Muscle of arm (tissue), 12 donors: Measurements from ENCODE around the gene AGPAT3. TPM values are rescaled to one million over a fixed set of nuclear protein-coding genes. Genes with fewer than 3 reads are reported as not detected.
"Not testable (repeated sequence)": the region's sequence is repeated elsewhere in the genome, so short reads cannot be mapped to it uniquely, and the experiment has no call there.

Source experiments
- DNase-seq: peaks from one replicate; pipeline ENCODE4 v3.0.0-alpha.2; 2013
- polyA plus RNA-seq, 12 donors: library from polyadenylated mRNA; unstranded; fragments of 120-200 nt; gene quantifications; one replicate each; pipeline ENCODE4 v1.2.1, GENCODE V29; 2013; ENCODE audit not compliant: insufficient read length in 12 of 12

Gene AGPAT3
- polyA plus RNA-seq, 12 donors, result 24.1 to 37.3 (median 29.2) TPM; not detected in 1

DNA sequence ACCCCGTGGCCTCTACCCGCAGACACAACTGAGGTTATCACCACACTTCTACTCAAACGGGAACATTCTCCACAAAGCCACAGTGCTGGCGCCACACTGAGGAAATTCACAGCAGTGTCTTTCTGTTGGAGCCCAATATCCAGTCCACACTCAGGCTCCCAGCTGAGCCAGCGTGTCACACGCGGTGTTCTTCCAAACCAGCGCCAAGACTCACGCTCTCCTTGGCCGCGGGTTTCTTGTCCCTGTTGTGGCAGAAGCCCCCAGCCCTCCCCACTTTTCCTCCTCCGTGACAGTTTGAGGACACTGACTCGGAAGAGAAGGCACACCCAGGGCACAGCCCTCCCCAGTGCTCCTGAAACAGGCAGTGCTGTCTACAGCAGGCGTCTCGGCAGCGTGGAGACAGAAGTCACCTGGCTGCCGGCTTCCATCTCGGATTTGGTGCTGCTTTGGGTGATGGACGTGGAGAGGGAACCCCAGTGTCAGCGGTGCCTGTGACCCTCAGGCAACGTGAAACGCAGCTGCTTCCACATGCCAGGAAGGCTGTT, 35.4 kb upstream of the AGPAT3 start:
- no peak for DNase-seq

DNA sequence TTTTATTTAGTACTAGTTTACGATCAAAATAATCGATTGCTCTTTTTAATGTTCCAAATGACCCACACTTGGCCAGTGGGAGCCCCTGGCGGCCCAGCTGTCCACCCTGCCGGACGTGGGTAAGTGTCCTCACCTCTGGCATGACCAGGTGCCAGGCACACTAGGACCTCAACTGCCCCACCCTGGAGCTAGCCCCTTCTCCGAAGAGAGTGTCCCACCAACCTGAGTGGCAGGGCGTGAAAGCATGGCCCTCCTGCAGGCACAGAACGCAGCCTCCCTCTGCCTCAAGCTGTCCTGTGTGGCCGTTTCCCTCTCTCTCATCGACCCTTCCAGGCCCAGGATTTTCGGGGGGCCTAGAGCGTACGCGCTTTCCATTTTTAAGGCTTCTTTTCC, 32.9 kb upstream of the AGPAT3 start:
- no peak for DNase-seq

DNA sequence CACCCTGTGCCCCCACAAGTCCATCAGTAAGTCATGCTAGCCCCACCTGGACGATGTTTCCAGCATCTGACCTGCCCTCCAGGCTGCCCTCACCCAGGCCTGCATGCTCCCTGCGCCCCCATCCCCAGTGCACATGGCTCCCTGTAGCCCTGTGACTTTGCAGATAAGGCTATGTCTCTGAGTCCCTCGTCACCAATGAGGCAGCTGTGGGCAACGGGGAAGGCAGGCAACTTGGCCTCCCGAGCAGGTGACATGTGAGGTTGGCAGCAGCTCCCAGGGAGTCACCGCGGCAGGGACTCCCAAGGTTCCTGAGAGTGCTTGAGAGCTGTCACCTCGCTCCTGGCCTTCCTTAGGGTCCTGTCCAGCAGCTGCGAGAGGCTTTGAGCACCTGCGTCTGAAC, 32.4 kb upstream of the AGPAT3 start:
- DNase-seq, result no peak

DNA sequence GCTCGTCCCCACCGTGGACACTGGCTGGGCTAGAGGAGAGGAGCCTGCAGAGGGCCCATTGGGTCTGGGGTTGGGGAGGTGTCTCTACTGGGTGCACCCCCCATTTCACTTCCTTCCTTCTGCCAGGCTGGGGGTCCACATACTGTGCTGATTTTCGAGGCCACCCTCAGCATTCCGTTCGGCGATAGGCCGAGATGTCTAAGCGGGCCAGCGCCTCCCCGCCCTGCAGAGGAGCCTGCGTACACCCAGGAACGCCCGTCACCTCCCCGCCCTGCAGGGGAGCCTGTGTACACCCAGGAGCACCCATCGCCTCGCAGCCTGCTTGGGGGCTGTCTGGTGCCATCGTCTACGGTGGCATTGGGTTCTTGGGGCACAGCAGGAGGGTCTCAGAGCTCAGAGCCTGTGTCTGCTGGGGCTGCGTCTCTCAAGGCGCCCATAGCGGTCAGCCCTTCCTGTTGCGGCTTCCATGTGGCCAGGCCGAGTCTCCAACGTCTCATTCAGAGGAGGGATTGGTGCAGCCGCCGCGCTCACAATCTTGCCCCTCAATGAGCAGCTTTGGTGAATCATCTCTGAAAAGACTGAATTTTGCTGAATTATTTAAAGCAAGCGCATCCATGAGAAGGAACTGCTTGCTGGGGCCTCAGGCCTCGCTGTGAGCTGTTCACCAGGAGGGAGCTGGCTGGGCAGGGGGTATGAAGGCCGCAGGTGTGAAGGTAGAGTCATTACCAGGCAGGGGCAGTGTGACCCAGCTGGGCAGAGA, 30.7 kb upstream of the AGPAT3 start:
- no peak for DNase-seq

DNA sequence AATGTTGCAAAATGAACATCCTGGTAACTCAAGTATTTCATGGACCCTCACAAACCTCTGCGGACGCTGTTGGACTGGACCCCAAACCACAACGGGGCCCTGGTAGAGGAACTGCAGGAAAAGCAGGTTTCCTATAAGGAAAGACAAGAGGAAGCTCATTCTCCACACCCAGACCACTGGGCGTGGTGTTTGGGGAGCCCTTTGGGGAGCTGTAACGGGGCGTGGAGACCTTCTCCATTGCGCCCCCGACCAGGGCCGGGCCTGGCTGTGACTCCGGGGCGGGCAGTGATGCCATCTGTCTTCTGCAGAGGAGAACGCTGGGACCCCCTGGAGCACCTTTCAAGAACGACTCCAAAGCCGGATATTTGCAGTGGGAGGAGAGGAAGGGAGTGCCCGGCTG, 30.0 kb upstream of the AGPAT3 start:
- no peak for DNase-seq

DNA sequence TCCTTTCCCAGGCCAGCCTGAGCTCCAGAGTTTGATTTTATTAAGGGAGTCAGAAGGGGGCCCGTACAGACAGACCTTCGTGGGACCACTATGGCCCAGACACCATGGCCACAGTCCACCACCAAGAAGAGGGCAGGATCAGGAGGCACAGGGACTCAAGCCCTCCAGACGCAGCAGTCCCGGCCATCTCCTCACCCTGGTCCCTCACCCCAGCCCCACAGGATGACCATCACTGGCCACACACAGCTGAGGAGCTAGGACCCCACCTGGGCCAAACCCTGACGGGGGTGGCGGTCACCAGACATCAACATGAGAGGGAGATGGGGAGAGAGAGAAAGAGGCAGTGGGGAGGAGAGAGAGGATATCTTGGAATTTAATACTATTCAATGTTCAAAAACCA, 29.2 kb upstream of the AGPAT3 start:
- no peak for DNase-seq

DNA sequence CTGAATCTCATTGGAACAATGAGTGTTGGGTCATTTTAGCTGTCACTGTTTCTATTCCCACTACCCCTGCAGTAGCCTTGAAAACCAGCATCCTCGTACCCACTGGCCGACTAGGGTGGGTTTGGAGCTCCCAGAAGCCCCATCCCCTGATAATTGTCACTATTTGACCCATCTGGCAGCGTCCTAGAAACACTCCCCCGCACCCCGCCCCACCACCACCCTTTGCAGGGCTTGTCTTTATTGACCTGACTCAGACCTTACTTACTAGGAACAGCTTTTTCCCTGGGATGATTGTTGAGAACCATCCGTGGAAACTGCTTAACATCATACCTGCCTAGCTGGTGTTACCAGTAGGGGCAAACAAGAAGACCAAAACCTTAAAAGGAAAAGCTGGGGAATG, 28.4 kb upstream of the AGPAT3 start:
- DNase-seq, result no peak

DNA sequence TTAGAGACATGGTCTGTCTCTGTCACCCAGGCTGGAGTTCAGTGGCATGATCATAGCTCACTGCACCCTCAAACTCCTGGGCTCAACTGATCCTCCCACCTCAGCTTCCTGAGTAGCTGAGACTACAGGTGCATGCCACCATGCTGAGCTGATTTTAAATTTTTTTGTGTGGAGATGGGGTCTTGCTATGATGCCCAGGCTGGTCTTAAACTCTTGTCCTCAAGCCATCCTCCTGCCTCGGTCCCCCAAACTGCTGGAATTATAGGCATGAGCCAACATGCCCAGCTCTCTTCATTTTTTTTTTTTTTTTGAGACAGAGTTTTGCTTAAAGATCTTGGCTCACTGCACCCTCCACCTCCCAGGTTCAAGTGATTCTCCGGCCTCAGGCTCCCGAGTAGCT, 24.8 kb upstream of the AGPAT3 start:
- DNase-seq, result no peak

DNA sequence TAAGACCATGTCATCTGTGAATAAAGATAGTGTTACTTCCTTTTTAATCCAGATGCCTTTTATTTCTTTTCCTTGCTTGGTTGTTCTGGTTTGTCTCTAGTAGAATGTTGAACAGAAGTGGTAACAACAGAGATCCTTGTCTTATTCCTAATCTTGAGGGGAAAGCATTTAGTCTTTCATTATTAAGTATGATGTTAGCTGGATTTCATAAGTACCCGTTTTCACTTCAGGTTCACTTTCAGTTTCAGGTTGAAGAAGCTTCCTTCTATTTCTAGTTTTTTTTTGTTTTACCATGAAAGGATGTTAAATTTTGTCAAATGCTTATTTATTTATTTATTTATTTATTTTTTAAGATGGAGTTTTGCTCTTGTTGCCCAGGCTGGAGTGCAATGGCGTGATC, 22.3 kb upstream of the AGPAT3 start:
- no peak for DNase-seq

DNA sequence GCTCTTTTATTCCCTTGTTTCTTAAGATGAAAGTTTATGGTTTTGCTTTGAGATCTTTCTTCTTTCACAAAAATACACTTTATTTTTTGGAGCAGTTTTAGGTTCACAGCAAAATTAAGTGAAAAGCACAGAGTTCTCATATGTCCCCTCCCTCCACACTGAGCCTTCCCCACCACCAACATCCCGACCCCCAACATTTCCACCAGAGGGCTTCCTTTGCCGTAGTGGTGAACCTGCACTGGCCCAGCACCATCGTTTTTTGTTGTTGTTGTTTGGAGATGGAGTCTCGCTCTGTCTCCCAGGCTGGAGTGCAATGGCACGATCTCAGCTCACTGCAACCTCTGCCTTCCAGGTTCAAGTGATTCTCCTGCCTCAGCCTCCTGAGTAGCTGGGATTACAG, 20.1 kb upstream of the AGPAT3 start:
- DNase-seq, result not testable (repeated sequence)

DNA sequence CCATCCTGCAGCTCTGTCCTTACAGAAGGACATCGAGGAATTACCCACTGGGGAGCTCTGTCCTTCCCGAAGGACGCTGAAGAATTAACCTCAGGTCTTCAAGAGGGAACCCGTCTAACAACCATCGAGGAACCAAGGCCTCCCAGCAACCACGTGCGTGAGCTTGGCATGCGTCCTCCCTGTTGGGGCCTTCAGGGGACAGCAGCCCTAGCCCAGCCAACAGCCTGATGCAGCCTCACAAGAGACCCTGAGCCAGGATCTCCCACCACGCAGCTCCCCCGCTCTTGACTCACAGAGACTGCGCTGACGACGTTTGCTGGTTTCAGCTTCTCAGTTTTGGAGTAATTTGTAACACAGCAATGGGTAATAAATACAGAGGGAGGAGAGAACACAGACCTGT, 19.6 kb upstream of the AGPAT3 start:
- DNase-seq, result no peak

DNA sequence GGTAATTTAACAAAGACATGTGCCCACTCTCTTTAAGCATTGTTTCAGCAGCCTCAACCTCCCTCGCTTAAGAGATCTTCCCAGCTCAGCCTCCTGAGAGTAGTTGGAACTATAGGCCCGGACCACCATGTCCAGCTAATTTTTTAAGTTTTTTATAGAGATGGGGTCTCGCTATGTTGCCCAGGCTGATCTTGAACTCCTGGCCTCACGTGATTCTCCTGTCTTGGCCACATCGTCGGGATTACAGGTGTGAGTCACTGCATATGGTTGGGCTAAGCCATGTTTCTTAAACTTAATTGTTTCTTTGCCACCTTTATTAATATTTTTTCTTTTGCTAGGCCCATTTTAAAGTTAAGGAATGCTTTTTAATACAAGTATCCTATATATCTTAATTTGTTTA, 18.6 kb upstream of the AGPAT3 start:
- DNase-seq, result no peak

DNA sequence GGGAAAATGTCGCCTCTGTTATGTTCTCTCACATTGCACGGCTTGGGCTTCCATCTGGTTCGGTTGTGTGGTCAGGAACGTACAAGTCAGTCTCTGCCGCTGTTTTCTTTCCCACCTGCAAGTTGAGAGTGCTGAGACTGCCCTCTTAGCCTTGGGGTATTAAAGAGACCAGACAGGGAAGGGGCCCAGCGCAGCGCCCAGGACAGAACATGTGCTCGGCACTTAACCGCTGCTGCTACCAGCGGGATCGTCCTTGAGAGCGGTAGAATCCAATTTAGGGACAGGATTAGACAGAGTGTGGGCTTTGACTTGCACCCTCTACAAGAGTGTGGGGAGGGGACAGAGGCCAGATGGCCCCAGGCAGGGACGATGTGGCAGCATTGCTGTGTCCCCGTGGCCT, 17.7 kb upstream of the AGPAT3 start:
- no peak for DNase-seq

DNA sequence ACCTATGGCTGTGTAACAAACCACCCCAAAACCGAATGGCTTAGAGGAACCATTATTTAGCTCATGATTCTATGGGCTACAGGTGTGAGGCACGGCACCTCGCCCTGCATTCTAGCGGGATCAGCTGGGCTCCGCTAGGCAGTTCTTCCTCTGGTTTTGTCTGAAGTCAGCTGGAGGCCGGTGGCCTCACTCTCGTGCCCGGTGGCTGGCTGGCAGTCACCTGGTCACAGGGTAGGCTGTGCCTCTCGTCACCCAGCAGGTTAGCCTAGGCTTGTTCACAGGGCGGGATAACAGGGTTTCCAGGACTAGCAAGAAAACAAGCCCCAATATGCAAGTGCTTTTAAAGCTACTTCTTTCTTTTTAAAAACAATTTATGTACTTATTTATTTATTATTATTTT, 16.3 kb upstream of the AGPAT3 start:
- no peak for DNase-seq

DNA sequence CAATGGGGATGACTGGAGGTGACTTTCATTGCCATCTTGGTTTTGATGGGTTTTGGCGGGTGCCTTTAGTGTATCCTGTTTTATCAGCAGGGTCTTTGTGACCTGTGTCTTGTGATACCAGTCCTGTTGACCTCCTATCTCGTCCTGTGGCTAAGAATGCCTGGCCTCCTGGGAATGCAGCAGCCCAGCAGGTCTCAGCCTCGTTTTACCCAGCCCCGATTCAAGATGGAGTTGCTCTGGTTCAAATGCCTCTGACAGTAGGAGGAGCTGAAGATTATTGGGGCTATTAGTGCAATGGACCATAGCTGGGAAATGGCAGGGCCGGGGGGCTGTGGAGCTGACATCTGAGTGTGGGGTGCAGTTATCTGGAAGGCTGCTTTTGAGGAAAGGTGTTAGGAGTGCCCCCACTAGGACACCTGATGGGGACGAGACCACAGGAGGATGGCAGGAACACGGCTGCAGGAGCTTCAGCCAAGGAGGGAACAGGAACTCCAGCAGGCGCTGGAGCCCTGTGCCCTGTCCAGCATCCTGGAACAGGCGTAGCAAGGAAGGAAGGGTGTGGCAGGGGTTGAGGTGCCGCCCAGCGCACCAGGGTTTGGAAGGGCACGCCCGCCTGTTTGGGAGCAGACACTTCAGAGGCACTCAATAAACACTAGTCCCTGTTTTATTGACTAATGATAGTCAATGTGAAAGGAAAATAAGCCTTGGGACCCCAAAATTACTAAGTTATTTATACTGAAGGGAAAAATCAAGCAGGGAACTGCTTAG, 15.3 kb upstream of the AGPAT3 start:
- no peak for DNase-seq

DNA sequence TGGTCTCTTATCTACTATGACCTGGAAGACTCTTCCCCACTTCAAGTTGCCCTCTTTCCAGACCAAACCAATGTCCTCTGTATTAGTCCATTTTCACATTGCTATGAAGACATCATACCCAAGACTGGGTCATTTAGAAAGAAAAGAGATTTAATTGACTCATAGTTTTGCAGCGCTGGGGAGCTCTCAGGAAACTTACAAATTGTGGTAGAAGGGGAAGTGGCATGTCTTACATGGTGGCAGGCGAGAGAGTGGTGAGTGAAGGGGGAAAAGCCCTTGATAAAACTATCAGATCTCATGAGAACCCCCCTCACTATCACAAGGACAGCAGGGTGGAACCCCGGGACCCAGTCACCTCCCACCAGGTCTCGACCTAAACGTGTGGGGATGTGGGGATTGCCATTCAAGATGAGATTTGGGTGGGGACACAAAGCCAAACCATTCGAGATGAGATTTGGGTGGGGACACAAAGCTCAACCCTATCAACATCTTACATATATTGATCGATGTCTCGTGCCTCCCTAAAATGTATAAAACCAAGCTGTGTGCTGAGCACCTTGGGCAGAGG, 14.2 kb upstream of the AGPAT3 start:
- no peak for DNase-seq

DNA sequence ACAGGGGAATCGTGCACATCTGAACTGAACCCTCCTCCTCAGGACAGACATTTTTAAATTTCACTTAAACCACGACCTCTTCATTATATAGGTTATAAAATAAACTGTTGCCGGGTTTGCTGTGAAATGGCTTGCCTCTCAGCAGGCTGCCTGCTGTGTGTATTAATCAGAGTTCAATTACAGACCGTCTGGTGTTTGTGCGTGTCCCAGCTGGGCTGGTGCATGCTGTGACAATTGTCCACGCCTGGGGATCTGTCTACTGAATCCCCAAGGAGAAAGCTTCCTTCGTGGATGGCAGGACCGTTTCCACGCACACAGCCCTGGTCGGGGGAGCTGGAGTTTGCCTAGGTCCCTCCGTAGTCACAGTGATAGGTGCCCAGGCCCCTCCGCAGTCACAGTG, 13.4 kb upstream of the AGPAT3 start:
- DNase-seq, result no peak

DNA sequence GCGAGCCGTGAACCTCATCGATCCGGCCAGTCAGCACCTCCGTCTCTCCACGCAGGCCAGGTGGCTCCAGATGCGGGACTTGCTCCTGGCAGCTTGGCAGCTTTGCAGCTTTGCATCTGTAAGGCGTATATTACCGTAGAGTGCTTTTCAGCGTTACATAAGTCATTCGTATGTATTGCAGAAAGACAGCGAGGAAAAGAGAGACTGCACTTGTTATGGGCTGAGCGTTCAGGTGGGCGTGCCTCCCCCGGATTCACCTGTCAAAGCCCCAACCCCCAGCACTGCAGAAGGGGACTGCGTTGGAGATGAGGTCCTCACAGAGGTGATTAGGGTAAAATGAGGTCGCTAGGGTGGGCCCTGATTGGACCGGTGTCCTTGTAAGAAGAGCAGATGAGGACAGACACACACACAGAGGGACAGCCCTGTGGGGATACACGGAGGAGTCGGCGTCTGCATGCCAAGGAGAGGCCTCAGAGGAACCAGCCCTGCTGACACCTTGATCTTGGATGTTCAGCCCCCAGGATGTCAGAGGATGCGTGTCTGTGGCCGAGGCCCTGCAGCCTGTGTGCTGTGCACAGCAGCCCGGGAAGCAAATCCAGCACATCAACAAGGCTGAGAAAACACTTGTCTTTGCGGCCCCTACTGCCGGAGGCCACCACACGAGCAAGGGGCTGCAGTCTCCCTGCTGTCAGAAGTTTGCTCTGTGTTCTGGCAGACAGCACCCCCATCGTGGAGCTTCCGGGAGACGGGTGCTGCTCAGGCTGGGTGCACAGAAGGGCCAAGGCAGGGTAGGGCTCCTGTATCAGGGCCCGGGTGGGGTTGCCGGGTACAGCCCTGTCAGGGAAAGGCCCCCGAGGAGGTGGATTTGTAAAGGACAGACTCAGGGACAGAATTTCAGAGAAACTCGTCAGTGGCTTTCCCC, 10.9 kb upstream of the AGPAT3 start:
- no peak for DNase-seq

DNA sequence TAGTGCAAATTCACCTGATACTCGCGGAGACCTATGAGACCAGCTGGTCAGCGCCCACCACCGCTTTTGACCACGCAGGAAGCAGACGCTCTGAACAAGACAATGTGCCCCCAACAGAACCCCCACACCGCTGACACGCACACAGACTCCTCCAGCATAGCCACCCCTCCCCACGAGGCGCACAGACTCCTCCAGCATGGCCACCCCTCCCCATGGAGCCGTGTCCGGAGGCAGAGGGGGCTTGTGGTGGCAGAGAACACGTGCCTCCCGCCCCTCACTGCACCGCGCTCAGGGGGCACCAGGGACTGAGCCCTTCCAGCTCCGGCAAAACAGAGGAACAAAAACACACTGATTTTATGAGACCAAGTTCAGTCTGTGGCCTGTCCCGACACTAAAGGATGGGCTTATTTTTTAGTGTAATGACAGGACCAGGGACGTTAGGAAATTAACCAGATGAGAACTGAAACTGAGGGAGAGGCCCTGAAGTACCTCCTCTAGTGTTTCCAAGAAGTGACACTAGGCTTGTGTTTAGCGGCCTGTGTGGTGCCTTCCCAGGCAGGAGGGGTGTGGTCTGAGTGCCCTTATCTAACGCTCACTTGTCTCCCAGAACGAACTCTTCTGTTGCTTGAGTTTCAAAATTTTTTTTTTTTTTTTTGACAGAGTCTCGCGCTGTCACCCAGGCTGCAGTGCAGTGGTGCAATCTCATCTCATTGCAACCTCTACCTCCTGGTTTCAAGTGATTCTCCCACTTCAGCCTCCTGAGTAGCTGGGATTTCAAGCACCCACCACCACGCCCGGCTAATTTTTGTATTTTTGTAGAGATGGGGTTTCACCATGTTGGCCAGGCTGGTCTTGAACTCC, 10.0 kb upstream of the AGPAT3 start:
- DNase-seq, result no peak

DNA sequence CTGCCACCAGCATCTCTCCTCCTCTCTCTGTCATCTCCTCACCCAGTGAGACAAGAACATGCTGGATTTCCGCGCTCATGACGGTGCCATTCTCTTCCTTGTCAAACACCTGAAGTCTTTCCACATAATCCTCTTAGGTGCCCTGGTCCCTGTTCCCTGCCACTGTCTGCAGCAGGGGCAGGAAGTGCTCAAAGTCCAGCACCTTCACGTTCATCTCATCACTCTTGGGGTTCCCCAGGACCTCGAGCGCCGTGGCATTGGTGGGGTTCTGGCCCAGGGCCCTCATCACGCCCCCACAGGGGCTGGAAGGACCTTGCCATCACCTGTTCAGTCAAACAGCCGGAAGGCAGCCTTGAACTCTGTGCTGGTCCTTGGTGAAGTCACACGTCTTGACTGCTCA, 9.1 kb upstream of the AGPAT3 start:
- DNase-seq, result no peak
